Prostate gland (tissue), 2 donors: ENCODE results near the gene TBCC. TPM values are rescaled to one million over a fixed set of nuclear protein-coding genes. Genes with fewer than 3 reads are reported as not detected.
A peak's percentile ranks its signal among the peaks of the same experiment; 100 is the strongest.

ENCODE experiments used
- DNase-seq: peaks from one replicate; pipeline ENCODE4 v3.0.0-alpha.2; 2019; ENCODE audit warnings: low spot score
- H3K27ac ChIP-seq, 2 donors: fragments of 200-600 bp; sonication (generic); 2 replicates each; pipeline ENCODE4 v1.5.1; 2017 to 2019
- H3K27me3 ChIP-seq: fragments of 200-600 bp; sonication (generic); replicated peaks from 2 replicates; pipeline ENCODE4 v1.5.1; 2019; ENCODE audit not compliant: insufficient read depth
- H3K36me3 ChIP-seq, 2 donors: fragments of 200-600 bp; sonication (generic); 1 replicate in 1 of 2; 2 replicates in 1 of 2; pipeline versions ENCODE4 v1.5.1 to v1.8.1; 2017 to 2019
- H3K4me1 ChIP-seq: fragments of 200-600 bp; sonication (generic); replicated peaks from 2 replicates; pipeline ENCODE4 v1.5.1; 2019
- H3K4me3 ChIP-seq, 2 donors: fragments of 200-600 bp; sonication (generic); 2 replicates each; pipeline ENCODE4 v1.5.1; 2017 to 2019
- H3K9me3 ChIP-seq: fragments of 200-600 bp; sonication (generic); 2 replicates; pipeline ENCODE4 v1.5.1; 2017
- POLR2A ChIP-seq: fragments of 450-650 bp; IDR thresholded peaks from one replicate; pipeline ENCODE4 v1.6.1; 2016; ENCODE audit warnings: antibody characterized with exemption, mild to moderate bottlenecking
- POLR2AphosphoS5 ChIP-seq: sonication (generic); formaldehyde crosslinking; IDR thresholded peaks from one replicate; pipeline ENCODE4 v1.6.1; 2017; ENCODE audit warnings: antibody characterized with exemption
- WGBS: methylation state at CpG from one replicate; pipeline ENCODE4 v1.1.5; 2018; 5-methylcytosine and 5-hydroxymethylcytosine counted together
- intact Hi-C: fragments of 100-400 bp; cut with DNase I; formaldehyde crosslinking; loops from one replicate; pipeline ENCODE4 v1.14.2; 2022
- total RNA-seq, 2 donors: library from RNA; depleted of rRNA; stranded (reverse); fragments of >200 nt; gene quantifications; one replicate each; pipeline ENCODE4 v1.1.0, GENCODE V29; 2016
- TF ChIP-seq, protein P1 (sequence below), 4 experiments: fragments of 200-600 bp in 2 of 4; fragments of 450-650 bp in 2 of 4; sonication (generic) in 2 of 4; IDR thresholded peaks; 1 replicate in 3 of 4; 2 replicates in 1 of 4; pipeline ENCODE4 v1.5.1; 2016 to 2019; ENCODE audit warnings: antibody characterized with exemption in 4 of 4, mild to moderate bottlenecking in 2 of 4, moderate library complexity in 2 of 4

Gene TBCC
- total RNA-seq, 2 donors from 2014 or later = 43.4 to 59.8 TPM

DNA sequence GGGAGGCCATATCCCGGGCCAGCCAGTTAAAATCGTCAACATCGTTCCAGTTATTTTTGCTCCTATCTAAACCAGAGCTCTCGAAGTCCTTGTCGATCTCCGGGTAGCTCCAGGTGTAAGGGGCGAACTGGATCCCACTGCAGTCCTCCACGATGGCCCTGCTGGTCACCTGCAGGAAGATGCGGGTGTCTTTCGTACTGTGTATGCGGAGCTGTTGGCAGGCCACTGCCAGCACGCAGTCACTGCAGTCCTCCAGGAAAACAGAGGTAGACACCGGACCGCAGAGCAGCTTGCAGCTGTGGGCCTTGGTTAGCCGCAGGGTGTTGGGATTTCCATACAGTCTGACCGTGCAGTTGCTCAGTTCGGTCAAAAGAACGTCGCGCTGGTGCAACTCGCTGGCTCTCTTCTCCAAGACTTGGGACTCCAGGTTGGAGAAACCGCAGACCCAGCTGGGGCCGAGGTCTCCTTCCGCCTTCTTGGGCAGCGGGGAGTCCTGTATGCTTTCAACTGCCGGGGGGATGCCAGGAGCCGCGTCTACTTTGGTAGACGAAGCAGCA is 742 bp downstream of the TBCC start:
- Histone ChIP-seq H3K4me3 (peak overlapping the region; percentile 51 to 81), H3K27ac (peak overlapping the region; percentile 73 to 97), H3K36me3 (no peaks in the 10 kb centered on the region), H3K4me1 (peaks cover 8% of the 10 kb centered on the region), H3K27me3 (no peaks in the 10 kb centered on the region), H3K9me3 (no peaks in the 10 kb centered on the region)
- DNase-seq = no peak
- 2% methylated on average over 29 of the region's 29 CpGs for WGBS
- intact Hi-C loops = loop anchor here (10.0 kb wide), 1 partner anchor 80 kb away; no protein-coding TSS in a partner anchor
- TF ChIP-seq, protein P1, sequence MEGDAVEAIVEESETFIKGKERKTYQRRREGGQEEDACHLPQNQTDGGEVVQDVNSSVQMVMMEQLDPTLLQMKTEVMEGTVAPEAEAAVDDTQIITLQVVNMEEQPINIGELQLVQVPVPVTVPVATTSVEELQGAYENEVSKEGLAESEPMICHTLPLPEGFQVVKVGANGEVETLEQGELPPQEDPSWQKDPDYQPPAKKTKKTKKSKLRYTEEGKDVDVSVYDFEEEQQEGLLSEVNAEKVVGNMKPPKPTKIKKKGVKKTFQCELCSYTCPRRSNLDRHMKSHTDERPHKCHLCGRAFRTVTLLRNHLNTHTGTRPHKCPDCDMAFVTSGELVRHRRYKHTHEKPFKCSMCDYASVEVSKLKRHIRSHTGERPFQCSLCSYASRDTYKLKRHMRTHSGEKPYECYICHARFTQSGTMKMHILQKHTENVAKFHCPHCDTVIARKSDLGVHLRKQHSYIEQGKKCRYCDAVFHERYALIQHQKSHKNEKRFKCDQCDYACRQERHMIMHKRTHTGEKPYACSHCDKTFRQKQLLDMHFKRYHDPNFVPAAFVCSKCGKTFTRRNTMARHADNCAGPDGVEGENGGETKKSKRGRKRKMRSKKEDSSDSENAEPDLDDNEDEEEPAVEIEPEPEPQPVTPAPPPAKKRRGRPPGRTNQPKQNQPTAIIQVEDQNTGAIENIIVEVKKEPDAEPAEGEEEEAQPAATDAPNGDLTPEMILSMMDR (IDR thresholded peaks at IDR 0.05) = no peak
- no peak for TF ChIP-seq POLR2A
- TF ChIP-seq POLR2AphosphoS5 = no peak

DNA sequence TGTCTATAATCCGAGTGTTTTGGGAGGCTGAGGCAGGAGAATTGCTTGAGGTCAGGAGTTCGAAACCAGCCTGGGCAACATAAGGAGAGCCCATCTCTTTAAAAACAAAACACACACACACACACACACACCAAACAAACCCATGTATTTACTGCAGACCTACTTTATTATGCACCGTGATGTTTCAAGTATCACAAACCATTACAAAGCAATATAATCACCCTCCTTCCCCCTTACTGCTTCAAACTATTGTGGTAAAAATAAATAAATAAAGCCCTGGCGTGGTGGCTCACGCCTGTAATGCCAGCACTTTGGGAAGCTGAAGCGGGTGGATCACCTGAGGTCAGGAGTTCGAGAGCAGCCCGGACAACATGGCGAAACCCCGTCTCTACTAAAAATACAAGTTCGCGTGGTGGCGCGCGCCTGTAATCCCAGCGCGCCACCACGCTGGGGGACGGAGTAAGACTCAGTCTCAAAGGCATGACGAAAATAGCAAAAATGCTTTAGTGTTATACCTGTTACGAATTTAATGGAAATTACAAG is 1.5 kb downstream of the TBCC start:
- H3K27me3 ChIP-seq = no peaks in the 10 kb centered on the region
- peak overlapping the region in 1 of 2 donors; percentile 73 for H3K27ac ChIP-seq
- H3K9me3 ChIP-seq = no peaks in the 10 kb centered on the region
- no peak for DNase-seq
- intact Hi-C loops = loop anchor here (10.0 kb wide), 1 partner anchor 80 kb away; no protein-coding TSS in a partner anchor
- no peaks in the 10 kb centered on the region for H3K36me3 ChIP-seq
- no peak for TF ChIP-seq POLR2A
- TF ChIP-seq POLR2AphosphoS5 = no peak
- TF ChIP-seq, protein P1 (IDR thresholded peaks at IDR 0.05) = no peak
- peaks cover 8% of the 10 kb centered on the region for H3K4me1 ChIP-seq
- H3K4me3 ChIP-seq = peak overlapping the region; percentile 51 to 81
- 55% methylated on average over 21 of the region's 21 CpGs for WGBS

DNA sequence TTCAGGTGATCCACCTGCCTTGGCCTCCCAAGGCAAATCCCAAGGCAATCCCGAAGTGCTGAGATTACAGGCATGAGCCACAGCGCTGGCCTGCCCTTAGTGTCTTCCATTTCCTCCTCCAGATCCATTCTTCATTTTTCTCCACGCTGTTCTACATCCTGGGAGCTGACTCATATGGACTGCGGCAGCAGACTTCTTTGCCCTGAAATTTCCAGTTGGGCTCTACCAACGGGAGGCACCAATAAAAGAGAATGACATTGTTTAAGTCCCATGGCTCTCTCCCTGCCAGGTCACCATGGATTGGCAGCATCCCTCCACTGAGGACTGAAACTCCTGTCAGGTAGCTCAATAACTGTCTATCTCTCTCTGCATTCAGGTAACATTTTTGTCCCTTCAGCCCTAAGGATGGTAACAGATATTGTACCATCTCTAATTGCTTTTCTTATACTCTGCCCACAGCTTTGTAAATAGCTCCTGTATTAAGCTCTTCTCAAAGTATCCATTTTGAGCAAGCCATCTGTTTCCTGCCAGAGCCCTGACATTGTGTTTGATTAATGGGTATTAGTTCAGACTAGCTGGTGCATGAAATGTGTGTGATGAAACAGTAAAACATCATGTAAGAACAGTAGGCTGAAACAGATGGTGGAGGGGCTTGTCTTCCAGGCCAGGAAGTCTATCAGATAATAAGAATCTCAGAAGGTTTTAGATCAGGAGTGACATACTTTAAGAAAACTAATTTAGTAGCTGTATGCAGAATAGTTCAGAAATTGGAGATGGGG is 3.6 kb downstream of the TBCC start:
- intact Hi-C loops = loop anchor here (10.0 kb wide), 1 partner anchor 82 kb away; no protein-coding TSS in a partner anchor
- Histone ChIP-seq H3K36me3 (no peaks in the 10 kb centered on the region), H3K4me3 (no peak overlapping the region), H3K9me3 (no peaks in the 10 kb centered on the region), H3K27me3 (no peaks in the 10 kb centered on the region), H3K27ac (no peak overlapping the region), H3K4me1 (no peaks in the 10 kb centered on the region)
- TF ChIP-seq, protein P1 (IDR thresholded peaks at IDR 0.05) = no peak
- TF ChIP-seq POLR2A = no peak
- TF ChIP-seq POLR2AphosphoS5 = no peak
- no peak for DNase-seq
- WGBS = 59% methylated on average over 5 of the region's 5 CpGs

DNA sequence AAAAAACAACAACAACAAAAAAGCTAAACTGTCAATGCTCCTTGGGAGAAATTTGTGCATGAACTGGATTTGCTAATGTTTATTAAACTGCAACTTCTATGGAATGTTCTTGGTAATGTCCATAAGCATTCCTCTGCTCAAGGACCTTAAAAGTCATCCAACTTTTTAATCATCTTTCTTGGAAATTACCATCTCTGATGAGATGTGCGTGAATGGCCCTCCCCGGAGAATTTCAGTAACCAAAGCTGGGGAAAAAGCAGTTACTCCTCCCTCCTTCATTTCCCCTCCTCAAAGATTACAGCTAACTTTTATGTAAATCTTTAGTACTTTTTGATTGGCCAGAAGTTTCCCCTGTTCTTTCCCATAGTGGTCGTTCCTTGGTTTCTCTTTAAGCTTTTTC is 5.2 kb downstream of the TBCC start:
- Histone ChIP-seq H3K4me1 (no peaks in the 10 kb centered on the region), H3K4me3 (no peak overlapping the region), H3K27me3 (no peaks in the 10 kb centered on the region), H3K36me3 (no peaks in the 10 kb centered on the region), H3K27ac (no peak overlapping the region), H3K9me3 (no peaks in the 10 kb centered on the region)
- no peak for TF ChIP-seq POLR2A
- TF ChIP-seq, protein P1 (IDR thresholded peaks at IDR 0.05) = no peak
- TF ChIP-seq POLR2AphosphoS5 = no peak
- no peak for DNase-seq
- intact Hi-C loops = loop anchor here (10.0 kb wide), 1 partner anchor 84 kb away; no protein-coding TSS in a partner anchor
- 78% methylated on average over 3 of the region's 3 CpGs for WGBS
